CD4-positive, alpha-beta T cell treated with Interleukin-6 at 100 ng/mL for 8 hours (primary cell): ENCODE data around the gene TMEFF2.
"Not testable (repeated sequence)": the region's sequence is repeated elsewhere in the genome, so short reads cannot be mapped to it uniquely, and the experiment has no call there.

Experiments
- DNase-seq: peaks from one replicate; pipeline ENCODE4 v3.0.0-alpha.2; 2020; ENCODE audit warnings: mixed read lengths, low spot score

Gene TMEFF2

GRCh38 chr2:191931329-191931728 is 263.4 kb downstream of the TMEFF2 start:
- DNase-seq: no peak

DNA sequence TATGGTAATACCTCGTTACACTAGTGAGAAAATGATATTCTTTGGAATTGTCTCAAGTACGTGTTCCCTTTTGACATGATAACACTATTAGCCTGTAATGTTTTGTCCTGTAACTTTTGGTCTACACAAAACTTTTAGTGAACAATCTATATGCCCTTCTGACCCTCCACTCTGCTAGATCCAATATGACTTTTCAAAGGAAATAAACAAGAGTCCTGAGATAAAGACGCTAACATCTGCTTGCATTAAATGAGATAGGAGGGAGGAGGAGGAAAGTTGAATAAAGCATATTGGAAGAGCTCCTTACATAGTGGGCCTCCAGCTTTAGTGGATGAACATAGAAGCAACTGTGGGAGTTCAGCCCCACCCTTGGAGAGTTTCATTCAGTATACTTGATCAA is 264.5 kb downstream of the TMEFF2 start:
- DNase-seq: no peak

GRCh38 chr2:191929288-191929687 is 265.4 kb downstream of the TMEFF2 start:
- no peak for DNase-seq

- no peak for DNase-seq
Measured at GRCh38 chr2:191927991-191928390, 266.7 kb downstream of the TMEFF2 start.

DNA sequence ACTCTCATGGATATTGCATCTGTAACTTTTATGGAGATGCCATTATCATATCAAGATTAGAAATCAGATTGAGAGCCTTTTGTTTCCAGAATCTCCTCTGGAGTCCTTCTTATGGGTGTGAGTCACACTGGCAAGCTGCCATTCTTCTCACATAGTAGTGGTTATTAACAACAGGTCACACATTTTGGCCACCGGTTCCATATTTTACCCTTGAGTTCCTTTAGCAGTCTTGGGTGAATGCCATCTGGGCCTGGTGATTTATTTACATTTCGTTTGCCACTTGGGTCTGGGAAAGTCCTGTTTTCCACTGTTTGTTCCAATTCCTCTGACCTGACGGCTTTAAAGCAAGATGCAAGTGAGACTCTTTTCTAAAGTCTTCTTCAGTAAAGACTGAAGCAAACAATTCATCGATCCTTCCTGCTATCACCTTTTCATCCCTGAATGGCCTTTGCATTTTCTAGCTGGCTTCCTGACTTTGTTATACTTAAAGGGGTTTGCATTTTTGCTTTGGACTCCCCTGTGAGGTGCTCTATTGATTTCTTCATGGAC is 267.3 kb downstream of the TMEFF2 start:
- no peak for DNase-seq

DNA sequence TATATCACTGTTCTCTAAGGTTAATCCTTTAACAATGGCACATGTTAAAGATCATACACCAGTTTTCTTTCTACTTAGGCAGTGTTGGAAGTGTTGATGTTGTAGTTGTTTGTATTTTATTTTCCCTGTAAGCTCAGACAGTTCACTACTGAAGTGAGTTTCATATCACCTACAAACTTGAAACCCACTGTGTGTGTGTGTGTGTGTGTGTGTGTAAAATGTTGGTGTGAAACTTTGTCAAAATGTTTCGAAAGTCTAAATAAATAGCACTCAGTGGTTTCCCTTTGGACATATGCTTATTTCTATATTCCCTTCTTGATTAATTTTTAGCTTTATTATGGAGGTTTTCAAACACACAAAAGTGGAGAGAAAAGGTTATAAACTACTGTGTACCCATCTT is 268.1 kb downstream of the TMEFF2 start:
- DNase-seq: no peak

GRCh38 chr2:191923652-191923997 is 271.1 kb downstream of the TMEFF2 start:
- DNase-seq: no peak

- no peak for DNase-seq
Measured at GRCh38 chr2:191922736-191923651, 271.7 kb downstream of the TMEFF2 start.

- DNase-seq: not testable (repeated sequence)
Measured at GRCh38 chr2:191921650-191922049, 273.1 kb downstream of the TMEFF2 start.

DNA sequence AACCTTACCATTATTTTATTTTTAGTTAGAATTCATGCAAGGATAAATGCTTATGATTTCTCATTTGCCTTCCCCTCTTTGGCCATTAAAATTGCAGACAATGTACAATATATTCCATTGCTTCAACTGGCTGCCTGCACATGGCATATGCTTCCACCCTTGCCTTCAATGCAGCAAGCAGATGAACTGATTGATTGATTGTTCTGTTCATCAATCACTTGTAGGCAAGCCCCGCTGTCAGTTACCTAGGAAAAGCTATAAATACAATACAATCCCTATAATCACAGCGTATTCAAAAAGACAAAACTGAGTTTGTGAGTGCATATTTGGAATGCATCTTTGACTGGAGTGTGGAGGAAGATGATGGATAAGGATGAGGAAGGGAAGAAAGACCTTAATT is 274.2 kb downstream of the TMEFF2 start:
- no peak for DNase-seq

GRCh38 chr2:191917967-191918651 is 276.6 kb downstream of the TMEFF2 start:
- DNase-seq: no peak

GRCh38 chr2:191917430-191917881 is 277.3 kb downstream of the TMEFF2 start:
- DNase-seq: no peak

GRCh38 chr2:191916826-191917225 is 277.9 kb downstream of the TMEFF2 start:
- DNase-seq: no peak

DNA sequence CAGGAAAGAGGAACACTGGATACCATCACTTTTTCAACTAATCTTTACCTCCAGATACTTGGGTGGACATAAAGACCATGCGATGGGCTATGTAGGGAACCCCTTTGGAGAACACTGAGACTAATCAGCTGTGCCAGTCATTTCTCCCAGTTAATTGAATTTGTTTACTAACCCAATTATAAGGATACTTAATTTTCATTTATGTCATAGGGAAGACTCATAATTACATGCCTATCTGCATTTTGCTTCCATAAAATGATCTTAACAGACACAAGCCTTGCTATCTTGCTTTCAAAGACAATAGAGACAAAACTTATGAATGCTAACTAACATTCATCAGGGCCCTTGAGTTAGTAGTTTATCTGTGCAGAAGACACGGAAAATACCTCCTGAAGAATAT is 279.0 kb downstream of the TMEFF2 start:
- no peak for DNase-seq

- no peak for DNase-seq
Measured at GRCh38 chr2:191913796-191914195, 280.9 kb downstream of the TMEFF2 start.

- no peak for DNase-seq
Measured at GRCh38 chr2:191912764-191913163, 282.0 kb downstream of the TMEFF2 start.

DNA sequence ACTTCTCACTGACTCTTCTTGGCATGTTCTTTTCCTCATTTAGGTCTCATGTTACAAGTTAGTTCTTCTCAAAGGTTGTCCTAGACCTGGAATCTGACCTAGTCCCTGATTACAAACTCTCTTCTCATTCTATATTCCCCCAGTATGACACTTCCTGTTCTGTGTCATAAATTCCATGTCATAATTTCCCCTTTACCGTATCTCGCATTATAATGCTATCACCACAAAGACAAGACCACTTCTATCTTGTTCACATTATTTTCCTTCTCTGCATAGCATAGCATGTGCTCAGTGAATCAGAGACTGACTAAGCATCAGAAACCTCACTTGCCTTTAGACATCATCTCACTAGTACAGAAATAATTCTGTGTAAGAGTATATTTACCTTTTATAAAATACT is 284.2 kb downstream of the TMEFF2 start:
- no peak for DNase-seq

GRCh38 chr2:191908874-191909273 is 285.9 kb downstream of the TMEFF2 start:
- DNase-seq: no peak

GRCh38 chr2:191907545-191907944 is 287.2 kb downstream of the TMEFF2 start:
- DNase-seq: no peak

DNA sequence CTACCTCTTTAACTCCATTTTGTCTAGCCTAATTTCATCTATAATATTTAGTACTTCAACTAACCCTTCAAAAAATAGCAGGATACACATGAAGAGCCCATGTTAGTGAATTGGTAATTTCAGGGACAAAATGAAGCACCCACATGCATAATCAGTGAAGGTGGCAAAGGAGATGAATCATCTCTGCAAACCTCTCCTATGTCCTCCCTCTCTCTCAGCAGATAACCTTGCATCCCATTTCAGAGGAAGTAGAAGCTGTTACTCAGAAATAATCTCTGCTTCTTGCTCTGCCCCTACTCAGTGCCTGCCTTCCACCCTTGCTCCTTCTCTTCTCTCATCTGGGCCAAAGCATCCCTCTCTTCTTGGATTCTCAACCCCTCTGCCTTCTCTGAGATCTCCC is 287.6 kb downstream of the TMEFF2 start:
- DNase-seq: no peak

DNA sequence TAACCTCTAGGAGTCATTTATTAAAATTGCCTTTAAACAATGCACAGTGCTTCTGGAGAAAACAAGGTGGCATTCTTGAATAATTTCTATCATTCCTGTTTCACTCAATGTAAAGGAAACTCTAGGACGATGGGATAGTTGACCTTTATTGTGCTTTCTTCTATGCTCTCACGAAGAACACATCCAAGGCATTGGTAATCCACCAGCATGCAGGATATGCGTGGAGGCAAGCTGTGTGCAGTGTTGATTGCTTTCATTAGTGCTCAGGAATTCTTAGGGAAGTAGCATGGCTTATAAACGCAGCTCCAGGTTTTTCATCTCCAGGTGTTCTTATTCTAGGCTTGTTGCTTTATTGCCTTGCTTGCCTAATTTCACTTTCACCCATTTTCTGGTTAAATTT is 289.4 kb downstream of the TMEFF2 start:
- no peak for DNase-seq

DNA sequence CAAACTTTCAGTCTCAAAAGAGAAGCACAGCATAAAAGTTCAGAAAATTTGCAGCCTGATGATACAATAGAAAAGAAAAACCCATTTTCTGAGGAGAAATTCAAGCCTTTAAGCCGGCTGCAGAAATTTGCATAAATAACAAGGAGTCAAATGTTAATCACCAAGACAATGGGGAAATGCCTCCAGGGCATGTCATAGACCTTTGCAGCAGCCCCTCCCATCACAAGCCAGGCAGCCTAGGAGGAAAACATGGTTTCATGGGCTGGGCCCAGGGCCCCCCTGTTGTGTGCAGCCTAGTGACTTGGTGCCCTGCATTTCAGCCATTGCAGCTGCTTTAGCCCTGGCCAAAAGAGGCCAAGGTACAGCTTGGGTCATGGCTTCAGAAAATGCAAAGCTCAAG is 293.7 kb downstream of the TMEFF2 start:
- no peak for DNase-seq

DNA sequence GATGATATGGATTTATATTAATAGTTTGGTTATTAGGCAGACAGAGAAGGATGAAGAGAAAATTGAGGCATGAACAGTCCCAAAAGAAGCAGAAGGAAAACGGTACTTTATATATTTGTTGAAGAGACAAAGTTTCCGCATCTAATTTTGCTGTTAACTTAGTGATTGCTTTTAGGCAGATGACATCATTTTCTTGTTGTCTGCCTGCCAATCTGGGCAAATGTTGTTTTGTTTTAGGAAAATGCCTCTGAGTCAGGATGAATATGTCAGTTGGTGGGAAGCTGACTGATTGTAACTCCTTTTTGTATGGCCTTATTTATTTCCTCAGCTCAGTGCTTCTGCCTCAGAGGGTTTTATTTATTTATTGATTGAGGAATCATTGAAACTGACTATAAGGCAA is 295.3 kb downstream of the TMEFF2 start:
- DNase-seq: no peak
